GM12878 (cell line): ENCODE measurements around the gene POC1B. TPM values are rescaled to one million over a fixed set of nuclear protein-coding genes. Genes with fewer than 3 reads are reported as not detected.

Experiments
- ATAC-seq: fragments of 200-7000 bp; cut with Tn5 transposase; 3 replicates; pipeline ENCODE4 v1.9.1; 2020; ENCODE audit warnings: mild to moderate bottlenecking, moderate library complexity
- BruUV-seq: library from RNA; stranded (reverse); fragments of 400-500 nt; replicated peaks from 2 replicates; lab custom pipeline; 2021; lab: Mats Ljungman, UMichigan
- CTCF ChIA-PET: fragments of 300-600 bp; sonication (Branson Sonifier 250); formaldehyde crosslinking; extraction: SDS; loops from one replicate; lab custom pipeline; 2021; ENCODE audit warnings: inconsistent platforms; lab: Yijun Ruan, JAX
- POLR2A ChIA-PET: fragments of 350-600 bp; formaldehyde crosslinking; extraction: SDS; loops from one replicate; lab custom pipeline; 2021; ENCODE audit warnings: inconsistent platforms; lab: Charles Lee
- RAD21 ChIA-PET: fragments of 300-600 bp; sonication (Branson Sonifier 250); formaldehyde crosslinking; loops from one replicate; lab custom pipeline; 2023; ENCODE audit warnings: antibody characterized with exemption; ENCODE audit not compliant: unreplicated experiment; lab: Charles Lee
- SMC1A ChIA-PET: fragments of 300-600 bp; sonication (Branson Sonifier 250); formaldehyde crosslinking; loops from one replicate; lab custom pipeline; 2023; ENCODE audit not compliant: unreplicated experiment, uncharacterized antibody; lab: Charles Lee
- DNase-seq: peaks from one replicate; pipeline ENCODE4 v3.0.0-alpha.2; 2011; ENCODE audit warnings: low read depth, low spot score
- FAIRE-seq: peaks from 3 replicates; lab custom pipeline; 2011; peaks lifted over from hg19 to GRCh38; lab: Jason Lieb, UNC
- H2AFZ ChIP-seq: 2 replicates; pipeline ENCODE4 v1.6.0; 2011; ENCODE audit warnings: low read depth, low read length, control low read depth; ENCODE audit not compliant: control insufficient read depth
- H3K27ac ChIP-seq: 2 replicates; pipeline ENCODE4 v1.5.1; 2011; ENCODE audit warnings: control low read depth; ENCODE audit not compliant: control insufficient read depth, insufficient read depth
- H3K27me3 ChIP-seq, 2 experiments: replicated peaks in 1 of 2; 2 replicates each; pipeline versions ENCODE4 v1.6.0 to v1.6.1; 2011; ENCODE audit warnings: low read length in 1 of 2; ENCODE audit not compliant: control insufficient read depth in 2 of 2, insufficient read depth in 2 of 2
- H3K36me3 ChIP-seq, 2 experiments: 2 replicates each; pipeline ENCODE4 v1.5.1; 2011; ENCODE audit warnings: low read length in 1 of 2; ENCODE audit not compliant: control insufficient read depth in 2 of 2, insufficient read depth in 2 of 2
- H3K4me1 ChIP-seq: 2 replicates; pipeline ENCODE4 v1.6.1; 2011; ENCODE audit warnings: mild to moderate bottlenecking, low read length, moderate library complexity, mixed read lengths; ENCODE audit not compliant: control insufficient read depth, insufficient read depth
- H3K4me2 ChIP-seq: 2 replicates; pipeline ENCODE4 v1.6.0; 2011; ENCODE audit warnings: control low read depth; ENCODE audit not compliant: control insufficient read depth, insufficient read depth
- H3K4me3 ChIP-seq: fragments of 200-600 bp; sonication (generic); 2 replicates; pipeline ENCODE4 v1.5.1; 2016
- H3K79me2 ChIP-seq: 2 replicates; pipeline ENCODE4 v1.6.0; 2011; ENCODE audit warnings: low read length; ENCODE audit not compliant: control insufficient read depth, insufficient read depth
- H3K9ac ChIP-seq: 2 replicates; pipeline ENCODE4 v1.8.0; 2011; ENCODE audit warnings: low read length, control low read depth, mixed read lengths; ENCODE audit not compliant: control insufficient read depth, insufficient read depth
- H3K9me3 ChIP-seq: replicated peaks from 3 replicates; pipeline ENCODE4 v1.5.1; 2011; ENCODE audit warnings: mild to moderate bottlenecking, low read length; ENCODE audit not compliant: control insufficient read depth, insufficient read depth
- H4K20me1 ChIP-seq: 2 replicates; pipeline ENCODE4 v1.6.0; 2011; ENCODE audit not compliant: control insufficient read depth, insufficient read depth
- EGR1 ChIP-seq, 2 experiments: IDR thresholded peaks; 1 replicate in 1 of 2; 2 replicates in 1 of 2; pipeline ENCODE4 v1.6.1; 2011 to 2012; ENCODE audit warnings: low read depth in 2 of 2, low read length in 2 of 2, borderline replicate concordance in 1 of 2, mild to moderate bottlenecking in 1 of 2, moderate library complexity in 1 of 2
- GABPA ChIP-seq: IDR thresholded peaks from 2 replicates; pipeline ENCODE4 v1.6.1; 2014; ENCODE audit warnings: antibody characterized with exemption, low read depth, mild to moderate bottlenecking, inconsistent platforms
- HDAC6 ChIP-seq: fragments of 200-600 bp; sonication (generic); IDR thresholded peaks from one replicate; pipeline ENCODE4 v1.8.0; 2017; ENCODE audit warnings: antibody characterized with exemption; ENCODE audit not compliant: unreplicated experiment
- IKZF2 ChIP-seq, 2 experiments: fragments of 450-650 bp; IDR thresholded peaks; 2 replicates each; pipeline ENCODE4 v1.6.1; 2017; ENCODE audit warnings: mild to moderate bottlenecking in 2 of 2, moderate library complexity in 2 of 2
- IRF4 ChIP-seq: IDR thresholded peaks from 2 replicates; pipeline ENCODE4 v1.6.1; 2011; ENCODE audit warnings: low read depth, low read length
- KAT2A ChIP-seq: conservative IDR thresholded peaks from 2 replicates; pipeline ENCODE4 v1.6.1; 2011; ENCODE audit warnings: low read depth, low read length; ENCODE audit not compliant: control insufficient read depth
- MEF2B ChIP-seq: fragments of 450-650 bp; IDR thresholded peaks from 2 replicates; pipeline ENCODE4 v1.6.1; 2018; ENCODE audit warnings: mild to moderate bottlenecking, moderate library complexity; ENCODE audit not compliant: partially characterized antibody, poor library complexity, severe bottlenecking
- NR2C2 ChIP-seq: IDR thresholded peaks from 2 replicates; pipeline ENCODE4 v1.6.1; 2011; ENCODE audit warnings: borderline replicate concordance, low read depth; ENCODE audit not compliant: control insufficient read depth, insufficient read length
- POLR2A ChIP-seq: IDR thresholded peaks from 2 replicates; pipeline ENCODE4 v1.6.1; 2011; ENCODE audit warnings: low read depth, mild to moderate bottlenecking, low read length
- SMARCA5 ChIP-seq: fragments of 450-650 bp; IDR thresholded peaks from 2 replicates; pipeline ENCODE4 v1.6.1; 2017; ENCODE audit warnings: mild to moderate bottlenecking
- SMC3 ChIP-seq: IDR thresholded peaks from 2 replicates; pipeline ENCODE4 v1.6.1; 2011; ENCODE audit warnings: low read length, improper control_type of control experiment, borderline replicate concordance
- SREBF1 ChIP-seq: IDR thresholded peaks from 2 replicates; pipeline ENCODE4 v1.6.1; 2012; ENCODE audit warnings: mild to moderate bottlenecking, low read length
- TBL1XR1 ChIP-seq: IDR thresholded peaks from 2 replicates; pipeline ENCODE4 v1.6.1; 2012; ENCODE audit warnings: low read depth, low read length, improper control_type of control experiment
- ZNF207 ChIP-seq: fragments of 450-650 bp; IDR thresholded peaks from 2 replicates; pipeline ENCODE4 v1.6.1; 2014; ENCODE audit warnings: antibody characterized with exemption, mild to moderate bottlenecking, borderline replicate concordance
- WGBS: methylation state at CpG from one replicate; pipeline ENCODE4 v1.1.6; 2016; ENCODE audit warnings: low lambda C conversion rate; ENCODE audit not compliant: insufficient replicate concordance, insufficient coverage; ENCODE audit errors: missing lambda C conversion rate; 5-methylcytosine and 5-hydroxymethylcytosine counted together
- in situ Hi-C: fragments of 300-500 bp; cut with MboI; formaldehyde crosslinking; loops from 9 replicates; pipeline ENCODE4 v1.14.3; 2018; ENCODE audit warnings: mixed read lengths
- intact Hi-C: fragments of 100-400 bp; cut with micrococcal nuclease; formaldehyde crosslinking; loops from one replicate; pipeline ENCODE4 v1.14.2; 2022; ENCODE audit not compliant: unreplicated experiment
- polyA plus RNA-seq, 11 experiments: library from polyadenylated mRNA; depleted of rRNA in 4 of 11; unstranded in 6 of 11; stranded (reverse) in 5 of 11; fragments of >200 nt; fragmentation: Nextera tagmentation in 4 of 11; fragmentation: Illumina TruSeq in 1 of 11; extraction: Ambion mirVana in 4 of 11; extraction: Trizol in 1 of 11; gene quantifications; 1 replicate in 1 of 11; 2 replicates in 10 of 11; pipeline versions ENCODE4 v1.2.1 to v1.2.3, GENCODE V29; 2011 to 2016; ENCODE audit warnings: inconsistent platforms in 2 of 11, missing spikeins in 2 of 11, low read depth in 1 of 11
- total RNA-seq, 4 experiments: library from RNA; depleted of rRNA in 3 of 4; stranded (reverse); fragments of >200 nt in 3 of 4; fragmentation: Illumina TruSeq in 1 of 4; extraction: Trizol in 1 of 4; gene quantifications; 2 replicates each; pipeline versions ENCODE4 v1.2.1 to v1.2.3, GENCODE V29; 2013 to 2021
- TF ChIP-seq, protein P1 (sequence below): IDR thresholded peaks from 2 replicates; pipeline ENCODE4 v1.6.1; 2011; ENCODE audit warnings: low read depth, mild to moderate bottlenecking, low read length, moderate library complexity, borderline replicate concordance; ENCODE audit errors: extremely low read depth
- TF ChIP-seq, protein P2 (sequence below): IDR thresholded peaks from 2 replicates; pipeline ENCODE4 v1.6.1; 2012; ENCODE audit warnings: low read depth, low read length, improper control_type of control experiment

The POC1B gene
- total and polyA plus RNA-seq, 10 of the 15 experiments (the other 5 are each of a cell fraction or from before 2014, with no cell fraction given), result 4.4 to 17.8 (median 11.3) TPM

DNA sequence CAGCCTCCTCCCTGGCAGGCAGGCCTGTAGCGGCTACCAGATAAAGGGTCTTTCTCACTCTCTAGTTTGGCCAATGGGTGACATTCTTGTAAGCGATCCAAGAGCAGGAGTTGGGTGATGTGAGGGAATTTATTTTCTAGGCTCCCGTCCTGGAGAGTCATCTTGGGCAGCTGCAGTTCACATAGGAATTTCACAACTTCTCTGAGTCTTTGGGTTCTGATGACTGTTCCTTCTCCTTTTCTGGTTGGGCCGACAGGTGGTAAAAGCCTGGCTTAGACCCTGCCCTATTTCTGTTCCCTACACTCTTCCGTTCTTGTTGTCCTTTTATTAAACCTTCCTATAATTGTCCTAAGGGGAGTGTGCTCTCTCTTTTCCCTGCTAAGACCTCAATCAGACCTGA, 42.6 kb upstream of the POC1B start:
- intact Hi-C loops, result no loop called here
- TF ChIP-seq EGR1 (IDR thresholded peaks at IDR 0.05; ENCODE audit: borderline replicate concordance in 1 of 2, low read depth in 2 of 2, low read length in 2 of 2) (no peak), NR2C2 (no peak), IRF4 (no peak), SMC3 (no peak), TBL1XR1 (no peak), HDAC6 (no peak), GABPA (no peak), IKZF2 (IDR thresholded peaks at IDR 0.05) (no peak), ZNF207 (no peak), POLR2A (no peak), SREBF1 (no peak), MEF2B (no peak), KAT2A (no peak), SMARCA5 (no peak)
- TF ChIP-seq, protein P1, sequence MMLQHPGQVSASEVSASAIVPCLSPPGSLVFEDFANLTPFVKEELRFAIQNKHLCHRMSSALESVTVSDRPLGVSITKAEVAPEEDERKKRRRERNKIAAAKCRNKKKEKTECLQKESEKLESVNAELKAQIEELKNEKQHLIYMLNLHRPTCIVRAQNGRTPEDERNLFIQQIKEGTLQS, result no peak
- TF ChIP-seq, protein P2, sequence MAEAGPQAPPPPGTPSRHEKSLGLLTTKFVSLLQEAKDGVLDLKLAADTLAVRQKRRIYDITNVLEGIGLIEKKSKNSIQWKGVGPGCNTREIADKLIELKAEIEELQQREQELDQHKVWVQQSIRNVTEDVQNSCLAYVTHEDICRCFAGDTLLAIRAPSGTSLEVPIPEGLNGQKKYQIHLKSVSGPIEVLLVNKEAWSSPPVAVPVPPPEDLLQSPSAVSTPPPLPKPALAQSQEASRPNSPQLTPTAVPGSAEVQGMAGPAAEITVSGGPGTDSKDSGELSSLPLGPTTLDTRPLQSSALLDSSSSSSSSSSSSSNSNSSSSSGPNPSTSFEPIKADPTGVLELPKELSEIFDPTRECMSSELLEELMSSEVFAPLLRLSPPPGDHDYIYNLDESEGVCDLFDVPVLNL, result no peak
- Histone ChIP-seq H3K27ac (no peak overlapping the region), H3K4me2 (no peak overlapping the region), H3K36me3 (no peaks in the 10 kb centered on the region), H2AFZ (no peak overlapping the region), H3K9me3 (no peaks in the 10 kb centered on the region), H3K79me2 (no peaks in the 10 kb centered on the region), H3K4me3 (no peak overlapping the region), H3K4me1 (no peaks in the 10 kb centered on the region), H4K20me1 (no peaks in the 10 kb centered on the region), H3K9ac (no peak overlapping the region), H3K27me3 (no peaks in the 10 kb centered on the region)
- ATAC-seq, result no peak
- RAD21 ChIA-PET, result no interaction called here
- FAIRE-seq, result no peak
- DNase-seq, result no peak
- SMC1A ChIA-PET, result no interaction called here
- in situ Hi-C loops, result no loop called here
- POLR2A ChIA-PET, result interaction anchor here (0.6 kb wide), 1 partner anchor 57 kb away, joined by 3 read pairs; no protein-coding TSS in a partner anchor
- 85% methylated on average over 5 of the region's 5 CpGs for WGBS
- CTCF ChIA-PET, result interaction anchor here (0.6 kb wide), 1 partner anchor 274 kb away, joined by 3 read pairs; no protein-coding TSS in a partner anchor
- BruUV-seq, result no TSS peak
